Loucy (cell line): Measurements from ENCODE around the gene CNFN.

Source experiments
- H2AFZ ChIP-seq: fragments of 200-600 bp; sonication (generic); 2 replicates; pipeline ENCODE4 v1.6.0; 2016; ENCODE audit warnings: antibody characterized with exemption, mild to moderate bottlenecking, low read length, moderate library complexity
- H3F3A ChIP-seq: fragments of 200-600 bp; 2 replicates; pipeline ENCODE4 v1.6.0; 2016; ENCODE audit warnings: antibody characterized with exemption, low read depth, mild to moderate bottlenecking
- H3K27me3 ChIP-seq: fragments of 200-600 bp; sonication (generic); 2 replicates; pipeline ENCODE4 v1.6.1; 2014; ENCODE audit warnings: low read length, mild to moderate bottlenecking; ENCODE audit not compliant: insufficient read depth, poor library complexity, severe bottlenecking
- H3K36me3 ChIP-seq: fragments of 200-600 bp; sonication (generic); 2 replicates; pipeline ENCODE4 v1.6.1; 2016; ENCODE audit warnings: low read length; ENCODE audit not compliant: insufficient read depth
- H3K4me1 ChIP-seq: fragments of 200-600 bp; sonication (generic); 2 replicates; pipeline ENCODE4 v1.5.1; 2014; ENCODE audit warnings: low read length, mild to moderate bottlenecking; ENCODE audit not compliant: insufficient read depth, poor library complexity, severe bottlenecking
- H3K4me2 ChIP-seq: fragments of 200-600 bp; sonication (generic); 2 replicates; pipeline ENCODE4 v1.6.0; 2014; ENCODE audit warnings: antibody characterized with exemption, low read length, low read depth, mild to moderate bottlenecking; ENCODE audit not compliant: poor library complexity, severe bottlenecking
- H3K4me3 ChIP-seq: fragments of 200-600 bp; sonication (generic); 2 replicates; pipeline ENCODE4 v1.5.1; 2014; ENCODE audit warnings: low read length, mild to moderate bottlenecking, mixed read lengths; ENCODE audit not compliant: poor library complexity, severe bottlenecking
- H3K79me2 ChIP-seq: fragments of 200-600 bp; sonication (generic); 2 replicates; pipeline ENCODE4 v1.6.1; 2014; ENCODE audit warnings: low read length; ENCODE audit not compliant: insufficient read depth
- H3K9ac ChIP-seq: fragments of 200-600 bp; sonication (generic); 2 replicates; pipeline ENCODE4 v1.6.0; 2014; ENCODE audit warnings: mild to moderate bottlenecking, low read depth, low read length, moderate library complexity; ENCODE audit not compliant: poor library complexity, severe bottlenecking
- H3K9me2 ChIP-seq: fragments of 200-600 bp; sonication (generic); replicated peaks from 2 replicates; pipeline ENCODE4 v1.6.1; 2016; ENCODE audit warnings: low read depth, low read length, mixed read lengths
- H3K9me3 ChIP-seq: fragments of 200-600 bp; sonication (generic); 2 replicates; pipeline ENCODE4 v1.6.1; 2014; ENCODE audit warnings: mild to moderate bottlenecking, antibody characterized with exemption, low read length, low read depth; ENCODE audit not compliant: insufficient read depth
- H4K20me1 ChIP-seq: fragments of 200-600 bp; sonication (generic); 2 replicates; pipeline ENCODE4 v1.6.0; 2014; ENCODE audit warnings: antibody characterized with exemption, low read length, mild to moderate bottlenecking; ENCODE audit not compliant: insufficient read depth, poor library complexity, severe bottlenecking
- CTCF ChIP-seq: fragments of 200-600 bp; sonication (generic); conservative IDR thresholded peaks from 2 replicates; pipeline ENCODE4 v1.5.1; 2014; ENCODE audit warnings: mild to moderate bottlenecking, antibody characterized with exemption, low read length
- EZH2phosphoT487 ChIP-seq: fragments of 200-600 bp; IDR thresholded peaks from 2 replicates; pipeline ENCODE4 v1.6.1; 2018; ENCODE audit warnings: antibody characterized with exemption, mild to moderate bottlenecking, moderate library complexity, borderline replicate concordance

Gene CNFN

GRCh38 chr19:42401365-42402303, 11.5 kb upstream of the CNFN start:
- Histone ChIP-seq H3K36me3 (no peaks in the 10 kb centered on the region; the same call in 1 of the 2 replicates), H3K4me3 (peak overlapping the region; percentile 78), H3F3A (no peaks in the 10 kb centered on the region), H3K9me2 (no peaks in the 10 kb centered on the region), H3K4me1 (peaks cover 16% of the 10 kb centered on the region), H4K20me1 (no peaks in the 10 kb centered on the region), H3K9ac (peak overlapping the region; percentile 76), H3K79me2 (peaks cover 15% of the 10 kb centered on the region; the same call in 1 of the 2 replicates), H3K4me2 (peak overlapping the region; percentile 89), H2AFZ (peak overlapping the region; percentile 85), H3K27me3 (no peaks in the 10 kb centered on the region), H3K9me3 (no peaks in the 10 kb centered on the region)
- TF ChIP-seq CTCF (peak; percentile 85), EZH2phosphoT487 (no peak)

- Histone ChIP-seq H3K4me1 (peaks cover 22% of the 10 kb centered on the region), H3F3A (no peaks in the 10 kb centered on the region), H3K9ac (peak overlapping the region; percentile 76), H3K9me2 (no peaks in the 10 kb centered on the region), H3K27me3 (no peaks in the 10 kb centered on the region), H4K20me1 (no peaks in the 10 kb centered on the region), H3K36me3 (no peaks in the 10 kb centered on the region; the same call in 1 of the 2 replicates), H2AFZ (no peak overlapping the region), H3K4me2 (peak overlapping the region; percentile 89), H3K4me3 (peak overlapping the region; percentile 78), H3K79me2 (peaks cover 15% of the 10 kb centered on the region; the same call in 1 of the 2 replicates), H3K9me3 (no peaks in the 10 kb centered on the region)
- TF ChIP-seq CTCF = no peak
- TF ChIP-seq EZH2phosphoT487 = no peak
Observed at GRCh38 chr19:42400404-42400803, 10.3 kb upstream of the CNFN start.

GRCh38 chr19:42397263-42398166, 7.4 kb upstream of the CNFN start:
- H3K4me3 ChIP-seq = peak overlapping the region; percentile 88
- H3F3A ChIP-seq = no peaks in the 10 kb centered on the region
- H3K9me2 ChIP-seq = no peaks in the 10 kb centered on the region
- no peaks in the 10 kb centered on the region for H4K20me1 ChIP-seq
- peaks cover 22% of the 10 kb centered on the region for H3K4me1 ChIP-seq
- H3K9me3 ChIP-seq = no peaks in the 10 kb centered on the region
- peak overlapping the region; percentile 89 for H3K9ac ChIP-seq
- H3K4me2 ChIP-seq = peak overlapping the region; percentile 87
- no peaks in the 10 kb centered on the region for H3K27me3 ChIP-seq
- H2AFZ ChIP-seq = peak overlapping the region; percentile 88
- H3K36me3 ChIP-seq = no peaks in the 10 kb centered on the region
- peaks cover 15% of the 10 kb centered on the region; the same call in 1 of the 2 replicates for H3K79me2 ChIP-seq
- TF ChIP-seq CTCF = no peak
